Rectal smooth muscle tissue (tissue), 1 donor: Measurements from ENCODE around the gene LNX1.

Experiments used
- H3K27ac ChIP-seq: one replicate; pipeline ENCODE4 v1.7.0; 2013; ENCODE audit warnings: low read depth, low read length, inconsistent platforms
- H3K27me3 ChIP-seq: one replicate; pipeline ENCODE4 v1.7.0; 2013; ENCODE audit warnings: low read length; ENCODE audit not compliant: control insufficient read depth, insufficient read depth
- H3K36me3 ChIP-seq: one replicate; pipeline ENCODE4 v1.7.0; 2013; ENCODE audit warnings: low read length; ENCODE audit not compliant: control insufficient read depth, insufficient read depth
- H3K4me1 ChIP-seq: one replicate; pipeline ENCODE4 v1.7.0; 2013; ENCODE audit warnings: low read length; ENCODE audit not compliant: control insufficient read depth, insufficient read depth
- H3K4me3 ChIP-seq: one replicate; pipeline ENCODE4 v1.7.0; 2013; ENCODE audit warnings: low read length
- H3K9ac ChIP-seq: one replicate; pipeline ENCODE4 v1.7.0; 2013; ENCODE audit warnings: low read length

LNX1 gene

DNA sequence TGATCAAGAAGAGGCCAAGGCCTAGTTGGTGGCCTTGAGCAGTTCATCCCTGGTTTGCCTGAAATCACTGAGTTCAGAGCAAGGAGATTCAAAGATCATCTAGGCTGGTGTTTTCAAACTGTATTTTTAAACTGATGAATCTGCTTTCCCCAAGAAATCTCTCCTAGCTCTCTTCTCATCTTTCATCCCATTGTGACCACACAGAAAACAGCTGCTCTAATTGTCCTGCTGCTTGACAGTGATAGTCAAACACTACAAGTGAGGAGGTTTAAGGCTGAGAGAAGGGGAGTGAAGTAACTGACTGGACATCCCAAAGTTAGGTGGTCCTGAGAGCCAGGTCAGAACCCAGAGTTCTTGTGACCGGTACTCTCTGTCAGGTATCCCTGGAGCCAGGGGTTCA, 91.5 kb downstream of the LNX1 start:
- Histone ChIP-seq H3K4me3 (no peak overlapping the region), H3K9ac (no peak overlapping the region), H3K4me1 (no peaks in the 10 kb centered on the region)

DNA sequence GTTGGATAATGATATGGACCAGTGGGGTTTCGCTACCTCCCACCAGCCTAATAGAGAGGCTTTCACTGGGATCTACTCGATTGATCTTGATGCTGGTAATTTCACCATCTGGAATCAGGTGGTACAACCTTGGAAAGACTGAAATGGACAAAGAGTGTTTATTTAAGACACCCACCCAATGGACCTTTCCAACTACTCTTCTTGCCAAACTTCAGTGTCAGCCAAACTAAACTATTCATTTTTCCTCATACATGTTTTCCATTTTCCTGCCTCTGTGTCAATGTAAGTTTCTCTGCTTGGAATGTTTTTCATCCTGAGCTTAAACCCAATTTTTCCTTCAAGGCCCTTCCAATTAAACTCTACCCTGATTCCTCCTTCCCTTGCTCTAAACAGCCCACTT, 92.6 kb downstream of the LNX1 start:
- no peak overlapping the region for H3K27ac ChIP-seq
- H3K36me3 ChIP-seq = peaks cover 2% of the 10 kb centered on the region
- no peaks in the 10 kb centered on the region for H3K27me3 ChIP-seq
- H3K4me1 ChIP-seq = no peaks in the 10 kb centered on the region
- H3K9ac ChIP-seq = no peak overlapping the region
- H3K4me3 ChIP-seq = no peak overlapping the region

More for the DNA sequence above, 91.5 kb downstream of the LNX1 start:
- no peaks in the 10 kb centered on the region for H3K27me3 ChIP-seq
- H3K36me3 ChIP-seq = peaks cover 2% of the 10 kb centered on the region
- no peak overlapping the region for H3K27ac ChIP-seq

DNA sequence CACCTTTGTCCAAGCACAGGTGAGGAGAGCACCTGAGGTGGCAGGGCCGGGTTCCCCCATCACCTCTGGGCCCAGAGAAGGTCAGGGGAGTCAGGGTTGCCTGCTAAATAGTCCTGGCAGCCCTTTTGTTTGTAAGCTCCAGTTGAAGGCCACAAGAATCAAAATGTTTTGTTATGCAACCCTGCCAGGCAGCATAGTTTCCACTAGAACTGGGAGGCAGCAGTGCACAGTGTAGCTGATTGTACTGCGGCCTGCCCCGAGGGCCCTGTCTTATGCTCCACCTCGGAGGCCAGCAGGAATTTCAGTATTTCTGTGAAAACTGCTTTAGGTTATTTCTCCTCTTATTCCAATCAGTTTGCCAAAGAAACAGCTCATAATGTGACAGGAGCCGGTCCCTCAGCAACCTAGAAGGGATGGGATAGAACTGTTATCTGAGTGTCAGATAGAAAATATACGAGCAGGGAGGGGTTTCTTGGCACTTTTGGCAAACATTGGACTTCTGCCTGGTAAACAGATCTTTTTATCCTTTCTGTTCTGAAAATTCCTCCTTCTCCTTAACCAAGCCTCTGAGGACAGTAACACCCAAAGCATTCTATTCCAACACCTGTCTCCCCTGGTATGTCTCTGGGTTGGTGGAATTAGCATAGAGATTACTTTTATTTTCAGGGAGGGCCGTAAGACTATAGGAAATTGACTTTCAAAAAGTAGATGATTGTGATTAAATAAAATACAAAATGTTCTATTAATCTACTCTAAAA, 93.6 kb downstream of the LNX1 start:
- H3K4me1 ChIP-seq = no peaks in the 10 kb centered on the region
- H3K27ac ChIP-seq = no peak overlapping the region
- H3K4me3 ChIP-seq = no peak overlapping the region
- H3K36me3 ChIP-seq = peaks cover 2% of the 10 kb centered on the region
- no peak overlapping the region for H3K9ac ChIP-seq
- H3K27me3 ChIP-seq = no peaks in the 10 kb centered on the region

DNA sequence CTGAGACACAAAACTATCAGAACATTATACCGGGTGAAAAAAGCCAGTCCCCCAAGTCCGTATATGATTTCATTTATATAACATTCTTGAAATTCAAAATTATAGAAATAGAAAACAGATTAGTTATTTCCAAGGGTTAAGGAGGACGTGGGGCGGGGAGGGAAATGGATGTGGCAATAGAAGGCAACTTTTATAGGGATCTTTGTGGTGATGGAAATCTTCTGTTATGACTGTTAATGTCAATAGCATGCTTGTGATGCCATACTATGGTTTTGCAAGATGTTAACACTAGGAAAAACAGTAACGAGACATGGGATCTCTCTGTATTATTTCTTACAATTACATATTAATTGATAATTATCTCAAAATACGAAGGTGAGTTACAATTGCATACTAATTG, 96.4 kb downstream of the LNX1 start:
- Histone ChIP-seq H3K9ac (no peak overlapping the region), H3K27me3 (no peaks in the 10 kb centered on the region), H3K36me3 (no peaks in the 10 kb centered on the region), H3K27ac (no peak overlapping the region), H3K4me3 (no peak overlapping the region), H3K4me1 (no peaks in the 10 kb centered on the region)

DNA sequence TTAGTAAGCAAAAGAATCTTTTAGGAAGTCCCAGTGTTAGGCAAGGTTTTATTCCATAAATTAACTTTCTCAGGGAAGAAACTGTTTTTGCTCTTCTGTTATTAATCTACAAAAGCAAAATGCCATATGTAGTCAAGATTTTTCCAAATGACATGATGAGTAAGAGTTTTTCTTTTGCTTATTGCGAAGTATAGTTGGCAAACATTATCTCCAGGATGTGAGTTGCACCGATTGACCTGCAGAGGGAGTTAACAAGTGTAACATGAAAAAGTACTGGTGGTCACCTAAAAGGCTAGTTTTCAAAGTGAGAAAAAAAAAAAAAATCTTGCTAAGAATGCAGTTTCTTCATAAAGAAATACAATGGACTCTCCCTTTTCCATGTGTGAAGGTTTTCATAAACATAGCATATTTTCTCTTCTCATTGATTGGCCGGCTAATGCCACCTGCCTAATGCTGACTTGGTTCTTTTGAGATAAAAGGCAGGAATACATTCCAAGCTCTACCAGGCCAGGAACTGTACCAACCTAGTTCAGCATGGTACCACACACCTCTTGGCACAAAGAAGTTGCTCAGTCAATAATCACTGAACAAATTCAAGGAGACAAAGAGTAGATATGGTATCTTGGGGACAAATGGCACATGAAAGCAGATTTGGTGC, 100.2 kb downstream of the LNX1 start:
- Histone ChIP-seq H3K27ac (no peak overlapping the region), H3K9ac (no peak overlapping the region)

DNA sequence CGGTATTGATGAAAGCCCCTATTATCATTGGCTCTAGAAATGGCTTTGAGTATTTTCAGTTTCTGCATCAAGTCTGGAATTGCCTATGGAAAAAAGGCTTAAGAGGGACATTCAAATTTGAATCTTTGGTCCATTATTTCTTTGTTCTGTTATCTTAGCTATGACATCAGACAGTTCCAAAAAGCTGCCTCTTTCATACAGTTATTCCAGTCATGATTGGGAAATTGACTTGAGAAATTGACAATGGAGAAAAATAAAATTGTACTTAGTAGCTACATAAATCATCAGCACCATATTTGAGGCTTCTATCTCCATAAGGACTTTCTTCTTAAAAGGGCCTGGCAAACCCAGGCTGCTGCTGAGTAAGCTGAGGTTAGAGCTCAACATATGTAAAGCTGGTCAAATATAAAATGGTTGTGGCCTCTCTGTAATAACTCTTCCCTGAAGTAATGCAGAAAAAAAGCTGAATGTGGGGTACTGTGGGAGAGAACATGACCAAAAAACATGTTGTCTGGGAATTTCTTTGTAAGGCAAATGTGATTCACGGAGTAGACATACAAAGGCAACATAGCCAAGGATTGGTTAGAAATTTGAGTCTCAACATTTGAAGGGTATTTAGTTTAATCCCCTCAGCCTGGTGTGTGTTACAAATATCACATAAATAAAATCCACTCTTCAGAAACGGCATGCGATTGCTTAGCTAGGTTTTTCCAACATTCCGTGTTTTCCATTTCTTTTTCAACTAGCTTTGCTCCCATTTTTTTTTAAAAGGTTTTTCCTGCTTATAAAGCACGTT, 100.9 kb downstream of the LNX1 start:
- Histone ChIP-seq H3K27ac (no peak overlapping the region), H3K4me1 (no peaks in the 10 kb centered on the region), H3K4me3 (no peak overlapping the region), H3K36me3 (no peaks in the 10 kb centered on the region), H3K27me3 (no peaks in the 10 kb centered on the region), H3K9ac (no peak overlapping the region)

More for the DNA sequence above, 100.2 kb downstream of the LNX1 start:
- H3K4me1 ChIP-seq = no peaks in the 10 kb centered on the region
- no peaks in the 10 kb centered on the region for H3K27me3 ChIP-seq
- H3K4me3 ChIP-seq = no peak overlapping the region
- H3K36me3 ChIP-seq = no peaks in the 10 kb centered on the region

DNA sequence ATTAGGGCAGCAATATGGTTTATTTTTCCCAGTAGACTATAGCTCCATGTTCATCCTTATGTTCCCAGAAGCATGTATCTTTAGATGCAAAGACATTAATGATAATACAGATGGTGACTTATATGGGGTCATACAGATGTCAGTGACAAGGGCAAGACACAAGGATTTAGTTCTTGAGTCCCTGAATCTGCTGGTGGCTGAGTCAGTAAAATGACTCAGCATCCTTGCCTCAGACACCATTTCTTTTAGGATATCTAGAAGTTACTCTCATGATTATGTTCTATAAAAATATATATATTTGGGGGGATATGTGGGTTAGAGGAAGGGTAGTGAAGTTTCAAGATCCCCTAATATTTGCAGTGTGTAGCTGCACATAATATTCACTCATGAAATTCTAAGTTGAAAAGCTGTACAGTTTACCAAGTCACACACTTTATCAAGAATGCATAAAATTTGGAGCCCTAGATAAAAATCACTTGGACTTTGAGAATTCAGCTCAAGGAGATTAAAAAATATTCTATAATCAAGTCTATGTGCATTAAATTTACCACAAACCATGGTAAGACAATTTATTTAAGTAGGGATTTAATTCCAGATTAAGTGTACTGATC, 101.9 kb downstream of the LNX1 start:
- Histone ChIP-seq H3K9ac (no peak overlapping the region), H3K36me3 (no peaks in the 10 kb centered on the region), H3K4me1 (no peaks in the 10 kb centered on the region), H3K27ac (no peak overlapping the region), H3K4me3 (no peak overlapping the region), H3K27me3 (no peaks in the 10 kb centered on the region)

DNA sequence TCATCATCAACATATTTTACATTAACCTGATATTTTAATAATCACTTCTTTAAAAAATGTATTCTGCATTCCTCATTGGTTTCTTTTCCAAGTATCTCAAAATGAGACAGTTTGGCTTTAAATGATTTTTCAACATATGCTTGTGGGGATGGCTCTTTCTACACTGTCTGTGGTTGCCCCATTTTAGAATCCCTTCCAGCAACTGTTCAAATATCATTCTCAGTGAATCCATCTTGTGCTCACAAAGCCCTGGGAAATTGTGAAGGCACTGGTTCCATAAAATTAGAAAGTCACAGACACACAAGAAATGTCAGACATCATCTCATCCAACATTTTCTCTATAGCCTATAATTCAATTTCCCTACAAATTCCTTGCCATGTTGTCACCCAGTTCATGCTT, 103.5 kb downstream of the LNX1 start:
- H3K4me1 ChIP-seq = no peaks in the 10 kb centered on the region
- no peaks in the 10 kb centered on the region for H3K36me3 ChIP-seq
- no peak overlapping the region for H3K9ac ChIP-seq
- H3K27ac ChIP-seq = no peak overlapping the region
- no peaks in the 10 kb centered on the region for H3K27me3 ChIP-seq
- H3K4me3 ChIP-seq = no peak overlapping the region

DNA sequence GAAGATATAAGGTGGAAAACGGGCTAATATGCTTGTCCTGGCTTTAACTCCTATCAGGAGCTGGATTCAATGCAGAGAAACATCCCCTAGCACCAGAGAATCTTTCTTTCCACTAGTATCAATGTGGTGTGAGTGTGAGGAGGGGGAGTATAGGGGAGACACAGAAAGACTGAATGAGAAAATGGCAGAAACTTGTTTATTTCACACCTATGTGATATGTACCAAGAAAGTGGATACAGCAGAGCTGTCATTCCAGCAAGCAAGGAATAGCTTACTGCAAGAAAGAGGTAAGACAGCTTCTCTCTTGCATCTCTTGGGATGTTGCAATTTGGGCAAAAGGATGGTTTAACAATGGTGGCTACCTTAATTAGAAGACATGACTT, 105.6 kb downstream of the LNX1 start:
- H3K27me3 ChIP-seq = no peaks in the 10 kb centered on the region
- H3K9ac ChIP-seq = no peak overlapping the region
- no peaks in the 10 kb centered on the region for H3K36me3 ChIP-seq
- H3K4me3 ChIP-seq = no peak overlapping the region
- no peaks in the 10 kb centered on the region for H3K4me1 ChIP-seq
- no peak overlapping the region for H3K27ac ChIP-seq

DNA sequence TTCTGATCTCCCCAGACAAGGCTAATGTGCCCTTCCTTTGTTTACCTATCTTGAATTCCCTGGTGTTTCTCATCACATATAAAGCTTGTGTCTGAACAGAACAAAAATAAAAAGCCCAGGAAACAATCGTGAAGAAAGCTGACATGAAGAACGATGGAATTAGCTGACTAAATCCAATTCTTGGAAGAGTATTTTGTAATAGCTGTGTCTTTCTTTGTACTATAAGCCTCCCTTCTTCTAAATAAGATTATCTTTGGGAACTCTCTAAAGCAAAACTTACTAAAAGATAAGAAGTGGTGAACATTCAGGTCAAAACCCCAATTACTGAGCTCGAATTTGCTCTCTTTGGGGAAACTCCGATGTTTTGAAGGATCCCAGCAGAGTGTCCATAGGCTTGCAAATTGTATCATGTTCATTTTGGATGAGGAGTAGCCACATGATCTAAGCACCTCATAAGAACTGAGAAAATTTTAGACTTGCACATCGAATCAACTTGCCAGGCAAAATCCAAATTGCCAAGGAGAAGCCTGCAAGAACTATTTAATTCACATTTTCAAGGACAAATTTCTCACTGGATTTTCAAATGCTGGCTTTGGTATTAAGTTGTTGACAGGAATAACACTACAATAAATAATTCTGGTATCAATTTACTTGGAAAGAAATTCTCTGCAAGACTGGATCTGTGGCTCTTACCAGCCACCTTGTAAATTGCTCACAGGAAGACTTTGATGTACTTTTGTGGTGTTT, 106.2 kb downstream of the LNX1 start:
- no peaks in the 10 kb centered on the region for H3K27me3 ChIP-seq
- no peaks in the 10 kb centered on the region for H3K4me1 ChIP-seq
- H3K27ac ChIP-seq = no peak overlapping the region
- no peak overlapping the region for H3K9ac ChIP-seq
- no peaks in the 10 kb centered on the region for H3K36me3 ChIP-seq
- H3K4me3 ChIP-seq = no peak overlapping the region

DNA sequence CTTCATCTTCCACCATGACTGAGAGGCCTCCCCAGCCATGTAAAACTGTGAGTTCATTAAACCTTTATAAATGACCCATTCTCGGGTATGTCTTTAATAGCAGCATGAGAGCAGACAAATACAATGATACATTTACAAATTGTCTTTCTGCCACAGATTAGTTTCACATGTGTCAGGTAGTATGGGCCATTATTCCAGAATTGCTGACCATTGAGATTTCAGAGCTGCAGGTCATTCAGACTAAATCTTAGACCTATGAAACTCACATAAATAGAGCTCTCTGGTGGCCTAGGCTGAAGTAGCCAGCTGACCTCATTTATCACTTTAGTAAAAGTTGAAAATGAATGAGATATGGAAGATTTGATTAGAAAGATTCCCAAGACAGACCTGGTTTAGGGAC, 108.0 kb downstream of the LNX1 start:
- Histone ChIP-seq H3K36me3 (no peaks in the 10 kb centered on the region), H3K4me1 (no peaks in the 10 kb centered on the region), H3K27ac (no peak overlapping the region), H3K4me3 (no peak overlapping the region), H3K27me3 (no peaks in the 10 kb centered on the region), H3K9ac (no peak overlapping the region)

DNA sequence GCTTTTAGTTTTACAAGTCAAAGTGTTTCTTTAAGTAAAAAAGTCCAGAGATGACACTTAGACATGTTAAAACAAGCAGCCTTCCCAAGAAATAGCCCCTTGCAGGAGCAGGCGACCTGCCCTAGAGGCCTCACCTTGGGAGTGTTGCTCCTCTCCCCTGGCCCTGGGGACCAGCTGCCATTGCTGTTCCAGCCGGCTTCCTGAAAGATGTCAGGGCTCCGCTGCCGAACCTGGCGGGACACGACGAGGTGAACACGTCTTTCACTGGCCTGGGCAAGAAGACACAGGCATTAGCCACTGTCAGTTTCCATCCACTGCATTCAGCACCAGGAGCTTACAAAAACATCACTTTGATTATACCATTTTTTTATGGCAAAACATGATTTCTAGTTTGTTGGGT, 109.7 kb downstream of the LNX1 start:
- H3K9ac ChIP-seq = no peak overlapping the region
- H3K4me3 ChIP-seq = no peak overlapping the region
- H3K27me3 ChIP-seq = no peaks in the 10 kb centered on the region
- no peak overlapping the region for H3K27ac ChIP-seq
- no peaks in the 10 kb centered on the region for H3K4me1 ChIP-seq
- H3K36me3 ChIP-seq = no peaks in the 10 kb centered on the region
